HG03280 (cell line): ENCODE data around the gene TARS3.

ENCODE experiments used
- ATAC-seq: cut with Tn5 transposase; IDR thresholded peaks from one replicate; pipeline ENCODE4 v1.9.1; 2021; ENCODE audit warnings: mild to moderate bottlenecking, moderate library complexity; ENCODE audit not compliant: unreplicated experiment

The TARS3 gene

DNA sequence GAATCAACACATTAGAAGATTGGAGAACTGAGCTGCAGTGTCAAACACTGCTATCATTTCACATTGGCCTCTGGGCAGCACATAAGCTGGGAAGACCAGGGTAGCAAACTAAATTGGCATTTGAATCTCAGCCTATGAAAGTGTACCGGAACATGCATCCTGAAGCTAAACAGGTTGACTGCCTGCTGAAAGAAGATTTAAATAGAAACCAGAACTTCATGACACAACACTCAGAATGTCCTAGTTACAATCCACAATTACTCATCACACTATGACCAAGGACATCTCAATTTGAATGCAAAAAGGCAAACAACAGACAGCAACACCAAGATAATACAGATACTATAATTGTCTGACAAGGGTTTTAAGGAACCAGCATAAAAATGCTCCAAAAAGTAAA is 98.3 kb downstream of the TARS3 start:
- no peak for ATAC-seq

DNA sequence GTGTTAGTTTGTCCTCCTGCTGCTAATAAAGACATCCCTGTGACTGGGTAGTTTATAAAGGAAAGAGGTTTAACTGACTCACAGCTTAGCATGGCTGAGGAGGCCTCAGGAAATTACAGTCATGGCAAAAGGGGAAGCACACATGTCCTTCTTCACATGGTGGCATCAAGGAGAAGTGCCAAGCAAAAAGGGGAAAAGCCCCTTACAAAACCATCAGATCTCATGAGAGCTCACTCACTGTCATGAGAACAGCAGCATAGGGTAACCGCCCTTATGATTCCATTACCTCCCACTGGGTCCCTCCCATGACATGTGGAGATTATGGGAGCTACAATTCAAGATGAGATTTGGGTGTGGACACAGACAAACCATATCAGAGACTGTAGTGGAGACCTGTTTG is 99.1 kb downstream of the TARS3 start:
- no peak for ATAC-seq

DNA sequence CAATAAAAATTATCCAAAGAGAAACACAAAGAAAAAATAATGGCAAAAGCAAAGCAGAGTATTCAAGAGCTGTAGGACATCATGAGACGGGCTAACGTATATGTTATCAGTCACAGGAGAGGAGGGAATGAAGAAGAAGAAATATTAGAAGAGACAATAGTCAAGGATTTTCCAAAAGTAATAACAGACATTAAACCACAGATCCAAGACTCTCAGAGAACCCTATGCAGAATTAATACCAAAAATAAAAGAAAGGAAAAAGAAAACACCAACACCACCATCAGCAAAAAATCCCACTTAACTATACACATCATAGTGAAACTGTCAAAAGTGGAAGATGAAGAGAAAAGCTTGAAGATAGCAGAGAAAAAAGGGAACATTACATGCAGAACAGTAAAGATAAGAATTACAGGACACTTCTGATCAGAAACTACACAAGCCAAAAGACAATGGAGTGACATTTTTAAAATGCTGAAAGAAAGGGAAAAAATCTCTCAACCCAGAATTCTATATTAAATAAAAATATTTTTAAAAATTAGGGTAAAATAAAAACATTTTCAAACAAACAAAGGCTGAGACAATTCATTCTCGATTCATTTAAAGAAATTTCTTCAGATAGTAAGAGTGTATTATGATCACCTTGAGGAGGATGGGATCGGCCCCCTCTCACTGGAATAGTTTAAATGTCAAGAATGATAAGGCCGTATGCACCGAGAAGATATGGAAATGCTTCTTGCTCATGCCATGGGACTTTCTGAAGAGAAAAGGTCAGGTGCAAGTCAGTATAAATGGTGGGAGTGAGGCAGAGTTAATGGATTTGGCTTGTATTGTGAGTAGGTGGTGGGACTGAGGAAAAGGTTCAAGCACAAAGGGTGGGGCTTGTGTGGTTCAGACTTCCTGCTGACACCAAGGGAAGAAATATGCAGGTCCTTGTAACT is 100.6 kb downstream of the TARS3 start:
- no peak for ATAC-seq

DNA sequence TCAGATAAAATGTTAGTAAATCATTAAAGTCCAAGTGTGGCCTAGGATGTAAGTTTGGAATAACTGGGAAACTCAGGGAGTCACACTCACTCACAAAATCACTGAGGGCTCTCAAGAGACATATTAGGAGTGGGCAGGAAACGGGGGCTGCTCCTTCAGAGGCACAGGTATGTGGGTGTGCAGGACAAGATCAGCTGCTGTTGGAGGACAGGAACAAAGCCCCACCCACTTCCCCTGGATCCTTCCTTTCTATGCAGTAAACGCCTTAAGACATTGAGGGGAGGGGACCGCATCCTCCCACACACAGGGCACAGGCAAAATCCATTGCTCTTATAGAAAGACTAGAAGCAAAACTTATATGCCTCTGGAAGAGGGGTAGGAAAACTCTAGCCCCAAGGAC is 102.3 kb downstream of the TARS3 start:
- no peak for ATAC-seq

DNA sequence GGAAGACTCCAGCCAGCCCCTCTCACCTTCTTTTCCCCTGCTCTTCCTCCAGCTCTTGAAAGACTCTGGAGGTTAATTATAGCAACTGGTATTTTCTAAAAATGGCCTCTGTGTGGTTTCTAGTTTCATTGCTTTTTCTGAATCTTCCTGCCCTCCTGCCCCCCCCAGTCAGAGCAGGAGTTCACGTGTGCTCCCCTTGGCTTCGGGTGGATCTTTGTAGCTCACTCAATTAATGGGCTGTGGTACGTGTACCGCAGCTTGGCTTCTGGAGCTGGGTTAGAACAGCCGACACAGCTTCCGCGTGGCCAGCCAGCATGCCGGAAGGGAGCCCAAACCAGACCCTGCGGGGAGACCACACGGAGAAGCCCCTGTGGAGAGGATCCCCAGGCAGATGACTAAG is 103.6 kb downstream of the TARS3 start:
- no peak for ATAC-seq

DNA sequence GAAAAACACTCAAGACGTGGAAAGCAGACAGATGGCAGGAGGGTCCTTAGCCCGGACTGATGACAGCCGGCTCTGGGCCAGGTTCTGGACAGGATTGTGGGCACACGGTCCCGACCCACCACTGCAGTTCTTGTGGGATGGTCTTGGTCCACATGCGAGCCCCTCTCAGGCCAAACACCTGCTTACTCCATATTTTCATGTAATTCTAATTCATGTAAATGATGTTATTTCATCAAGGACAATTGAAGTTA is 104.7 kb downstream of the TARS3 start:
- ATAC-seq = no peak

DNA sequence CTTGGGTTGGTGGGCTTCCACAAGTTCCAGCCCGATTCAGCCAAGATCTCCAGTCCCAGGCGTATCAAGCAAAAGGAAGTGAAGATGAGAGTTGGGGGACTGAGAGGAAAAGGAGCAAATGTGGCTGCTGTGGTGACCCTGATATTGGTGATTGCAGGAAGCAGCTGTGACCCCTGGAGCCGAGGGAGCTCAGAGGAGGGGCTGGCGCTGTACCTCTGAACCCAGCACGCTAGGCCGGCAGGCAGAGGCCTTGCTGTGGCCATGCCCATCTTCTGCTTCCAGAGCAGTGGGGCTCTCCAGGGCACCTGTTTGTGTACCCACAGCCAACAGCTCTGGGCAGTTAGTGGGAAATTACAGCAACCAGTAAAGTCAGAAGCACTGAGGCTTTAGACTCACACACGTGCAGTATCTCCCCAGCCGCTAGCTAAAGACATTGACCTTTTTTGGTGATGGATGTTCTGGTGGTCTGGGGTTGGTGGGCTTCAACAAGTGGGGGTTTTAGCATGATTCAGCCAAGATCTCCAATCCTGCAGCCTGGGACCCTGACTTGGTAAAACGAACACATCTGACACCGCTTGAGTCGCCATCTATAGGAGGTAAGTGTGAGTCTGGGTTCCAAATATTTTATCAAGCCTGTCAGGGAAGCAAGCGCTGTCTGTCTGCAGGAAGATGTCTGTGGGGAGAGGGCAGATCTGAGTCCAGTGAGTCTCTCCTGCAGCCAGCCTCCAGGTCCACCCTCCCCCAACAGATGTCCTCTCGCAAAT is 105.2 kb downstream of the TARS3 start:
- ATAC-seq = no peak

DNA sequence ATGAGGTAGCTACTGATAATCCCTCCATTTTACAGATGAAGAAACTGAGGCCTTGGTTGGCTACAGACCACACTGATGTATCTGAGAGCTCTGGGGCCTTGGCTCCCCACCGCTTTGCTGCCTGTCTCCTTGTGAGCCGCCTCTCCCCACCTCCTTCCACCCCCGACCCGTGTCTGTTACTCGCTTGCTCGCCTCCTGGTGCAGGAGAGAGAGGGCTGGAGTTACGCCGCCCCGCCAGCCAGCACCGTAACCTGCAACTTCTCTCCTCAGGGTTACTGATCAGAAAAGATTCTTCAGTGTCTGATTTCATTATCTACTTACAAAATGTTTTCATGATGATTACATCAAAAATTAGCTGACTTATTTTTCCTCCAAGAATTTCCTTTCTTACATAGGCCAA is 106.2 kb downstream of the TARS3 start:
- no peak for ATAC-seq

DNA sequence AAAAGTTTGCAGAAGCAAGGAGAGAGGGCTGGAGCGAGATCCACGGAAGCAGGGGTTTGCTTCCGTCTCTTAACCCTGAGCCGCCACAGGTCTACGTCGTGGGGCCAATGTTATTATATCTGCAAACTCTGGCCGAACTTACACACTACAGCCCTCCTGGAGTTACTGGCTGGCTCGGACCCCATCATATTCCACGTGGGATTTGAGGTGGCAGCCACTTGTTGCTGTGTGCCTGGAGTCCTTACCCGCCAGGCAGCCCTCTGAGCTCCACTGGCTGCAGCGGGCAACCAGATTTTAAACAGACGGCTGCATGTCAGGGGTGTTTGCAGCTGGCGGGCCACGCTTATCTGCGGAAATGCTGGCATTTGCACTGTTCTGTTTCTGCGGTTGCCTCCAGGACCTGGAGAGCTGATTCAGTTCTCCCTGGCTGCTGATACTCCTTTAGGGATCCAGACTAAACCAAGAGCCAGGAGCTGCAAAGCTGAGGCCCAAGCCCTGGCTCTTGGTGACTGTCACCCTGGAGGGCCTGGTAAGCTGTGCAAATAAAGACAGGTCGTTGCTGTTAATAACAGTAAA is 106.8 kb downstream of the TARS3 start:
- ATAC-seq = no peak

DNA sequence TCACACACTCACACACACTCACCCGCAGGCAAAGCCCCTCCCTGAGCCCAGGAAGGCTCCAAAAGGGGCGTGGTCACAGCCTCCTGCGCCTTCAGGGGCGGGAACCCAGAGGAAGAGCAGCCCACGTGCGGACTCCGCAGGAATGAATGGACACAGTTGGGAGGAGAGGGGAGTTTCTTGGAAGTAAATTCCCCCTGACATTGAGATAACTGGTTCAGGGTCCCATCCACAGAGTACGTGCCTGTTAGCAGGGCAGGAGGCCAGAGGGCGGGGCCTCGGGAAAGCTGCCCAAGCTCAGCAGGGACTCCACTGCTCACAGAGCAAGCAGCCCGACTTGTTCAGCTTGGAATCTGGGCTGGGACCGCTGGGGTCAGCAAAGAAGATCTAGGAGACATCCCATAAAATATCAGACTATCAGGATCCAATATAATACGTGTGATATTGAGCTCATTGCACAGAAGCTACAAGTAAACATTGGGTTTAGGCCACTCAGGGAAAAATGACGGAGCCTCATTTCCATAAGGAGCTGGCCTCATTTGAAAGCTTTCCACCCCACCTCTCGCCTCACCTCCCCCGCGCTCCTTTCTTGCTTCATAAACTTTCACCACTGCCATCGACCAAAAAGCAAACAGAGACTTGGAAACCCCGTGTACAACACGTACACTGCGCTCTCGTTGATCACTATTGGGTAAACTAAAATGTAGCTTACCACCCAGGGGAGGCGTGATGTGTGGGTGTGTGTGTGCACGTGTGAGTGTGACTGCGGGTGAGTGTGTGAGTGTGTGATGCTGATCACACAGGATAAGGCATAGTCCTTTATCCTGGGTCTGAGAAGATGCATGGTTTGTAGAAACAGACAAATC is 108.1 kb downstream of the TARS3 start:
- no peak for ATAC-seq

DNA sequence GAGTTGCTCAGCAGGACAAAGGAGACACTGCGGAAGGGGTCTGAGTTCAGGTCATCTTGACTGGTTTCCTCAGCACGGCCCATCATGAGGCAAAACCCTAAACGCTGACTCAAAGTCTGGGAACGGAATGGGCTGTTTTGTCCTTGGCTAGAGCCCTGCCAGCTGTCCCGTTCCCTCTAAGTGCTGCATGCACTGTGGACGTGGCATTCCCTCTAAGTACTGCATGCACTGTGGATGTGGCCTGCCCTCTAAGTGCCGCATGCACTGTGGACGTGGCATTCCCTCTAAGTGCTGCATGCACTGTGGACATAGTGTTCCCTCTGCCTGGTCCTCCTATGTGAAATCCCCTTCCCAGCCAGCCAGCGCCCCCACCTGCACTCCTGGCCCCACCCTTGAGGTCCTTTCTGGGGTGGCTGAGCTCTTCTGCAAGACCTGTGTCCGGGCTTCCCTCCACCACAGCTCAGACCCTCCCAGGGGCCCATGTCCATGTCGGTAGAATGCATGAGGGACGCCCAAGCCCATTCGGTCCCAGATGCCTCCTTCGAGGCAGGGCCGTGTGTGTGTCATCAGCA is 108.8 kb downstream of the TARS3 start:
- ATAC-seq = no peak

DNA sequence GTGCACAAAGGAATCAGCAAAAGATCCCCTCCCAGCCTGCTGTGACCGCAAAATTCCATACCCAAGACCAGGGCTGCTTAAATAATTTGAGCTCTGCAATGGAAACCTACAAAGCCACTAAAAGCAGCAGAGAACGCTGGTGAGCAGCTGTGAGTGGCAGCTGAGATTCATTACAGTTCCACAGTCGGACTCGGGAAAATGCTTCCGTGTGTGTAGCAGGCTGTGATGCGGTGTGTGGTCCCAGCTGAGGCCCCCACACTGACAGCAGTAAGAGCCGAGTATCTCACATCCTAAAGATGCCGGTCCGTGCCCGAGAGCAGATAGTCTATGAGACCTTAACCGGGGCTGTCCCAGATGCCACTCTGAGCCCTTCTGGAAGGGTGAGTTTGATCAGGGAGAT is 109.5 kb downstream of the TARS3 start:
- ATAC-seq = no peak

DNA sequence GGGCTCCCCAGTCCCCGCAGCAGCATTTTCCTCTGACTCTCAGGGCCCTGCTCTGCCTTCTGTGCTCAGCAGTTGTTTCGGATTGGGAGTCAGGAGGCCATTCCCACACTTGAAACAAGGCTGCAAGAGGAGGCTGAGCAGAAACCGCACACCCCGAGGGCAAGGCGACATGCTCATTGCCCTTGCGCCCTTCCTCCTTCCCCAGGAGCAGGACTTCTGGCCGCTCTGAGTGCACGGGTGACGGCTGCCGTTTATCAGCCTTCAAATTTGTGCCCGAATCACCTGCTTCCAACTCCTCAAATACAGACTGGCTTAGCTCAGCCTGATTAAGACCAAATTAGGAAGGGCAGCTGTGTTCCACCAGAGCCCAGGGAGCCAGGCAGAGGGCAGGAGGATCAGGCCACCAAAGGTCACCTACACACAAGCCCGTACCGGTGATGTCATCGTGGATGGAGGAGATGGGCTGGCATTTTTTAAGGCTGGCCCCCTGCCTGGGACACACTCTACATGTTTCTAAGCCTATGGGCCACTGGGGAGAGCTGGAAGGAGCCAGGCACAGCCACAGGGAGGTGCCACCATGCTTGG is 110.2 kb downstream of the TARS3 start:
- ATAC-seq = no peak

DNA sequence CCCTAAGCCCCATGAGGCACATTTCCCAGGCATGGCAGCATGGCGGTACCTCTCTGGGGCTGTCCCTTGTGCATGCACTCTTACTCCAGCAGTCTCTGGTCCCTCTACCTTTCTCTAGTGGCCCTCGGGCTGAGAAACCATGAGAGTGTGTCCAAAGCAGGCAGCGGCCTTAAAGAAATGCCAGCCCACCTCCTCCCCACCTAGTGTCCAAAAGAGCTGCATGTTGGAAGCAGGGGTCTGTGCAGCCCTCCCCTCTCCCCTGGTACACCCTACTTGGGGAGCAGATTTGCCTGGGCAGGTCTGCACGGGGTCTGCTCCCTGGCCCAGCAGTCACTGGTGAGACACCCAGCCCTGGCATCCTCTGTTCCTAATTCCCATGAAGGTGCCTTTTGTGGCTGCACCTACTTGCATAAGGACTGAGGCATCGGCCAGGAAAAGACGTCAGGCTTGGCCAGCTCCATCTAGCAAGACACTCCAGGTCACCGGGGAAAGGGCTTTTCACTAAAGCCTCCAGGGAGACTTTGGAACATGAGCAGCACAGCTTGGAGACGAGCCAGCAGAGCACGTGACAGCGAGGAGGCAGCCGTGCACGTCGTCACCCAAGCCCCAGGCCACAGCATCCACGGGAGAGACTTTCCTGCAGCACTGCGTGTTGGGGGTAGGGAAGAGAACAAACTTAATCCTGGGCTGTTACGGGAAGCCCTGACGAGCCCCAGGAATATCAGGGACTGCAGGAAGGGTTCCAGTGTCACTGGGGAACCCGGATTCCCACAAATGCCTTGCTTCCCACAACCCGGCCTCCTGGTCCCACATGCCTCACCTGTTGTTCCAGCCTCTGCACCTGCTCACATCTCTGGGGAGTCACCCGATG is 110.9 kb downstream of the TARS3 start:
- ATAC-seq = no peak

DNA sequence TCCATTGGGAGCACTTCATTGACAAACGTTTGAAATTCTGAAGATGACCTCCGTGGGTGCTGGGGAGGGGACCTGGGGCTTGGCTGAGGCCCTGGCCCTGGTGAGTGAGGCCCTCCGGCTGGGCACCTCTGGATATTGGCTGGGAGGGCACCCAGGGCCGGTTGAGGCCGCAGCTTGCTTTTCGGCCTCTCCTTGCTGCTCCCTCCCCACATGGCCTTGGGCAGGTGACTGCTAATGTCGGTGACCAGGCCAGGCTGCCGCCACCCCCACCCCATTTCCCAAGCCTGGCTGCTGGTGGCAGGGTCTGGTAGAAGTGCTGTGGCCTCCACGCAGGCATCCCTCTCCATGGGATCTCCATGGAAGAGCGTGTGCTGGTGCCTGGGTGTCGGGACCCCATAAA is 111.6 kb downstream of the TARS3 start:
- ATAC-seq = no peak

DNA sequence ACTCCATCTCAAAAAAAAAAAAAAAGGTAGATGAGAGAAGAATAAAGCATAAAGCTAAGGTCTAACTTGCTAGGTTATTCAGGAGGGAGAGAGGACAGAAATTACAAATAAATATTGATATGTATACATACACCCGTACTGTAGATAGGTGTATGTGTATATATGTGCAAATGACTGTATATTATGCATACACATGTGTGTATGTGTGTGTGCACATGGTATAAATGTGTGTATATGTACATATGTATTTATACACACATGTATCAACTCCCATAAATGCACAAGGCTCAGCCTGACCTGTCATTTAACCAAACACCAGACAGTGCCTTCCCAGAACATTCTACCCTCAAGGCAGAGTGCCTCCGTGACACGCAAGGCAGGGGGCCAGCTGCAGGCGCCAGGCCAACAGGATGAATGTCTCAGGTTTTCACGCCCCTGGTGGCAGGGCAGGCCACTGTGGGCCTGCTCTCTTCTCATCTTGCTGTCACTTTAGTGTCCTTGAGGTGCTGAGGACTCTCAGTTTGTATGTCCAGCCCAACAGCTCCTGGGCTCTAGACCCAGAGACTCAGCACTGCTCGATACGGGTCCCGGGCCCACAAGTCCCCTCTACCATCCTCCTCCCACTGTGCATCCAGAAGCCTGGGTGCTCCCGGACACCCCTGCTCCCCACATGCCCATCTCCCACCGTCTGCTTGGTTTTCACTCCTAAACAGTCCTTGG is 112.5 kb downstream of the TARS3 start:
- ATAC-seq = no peak

DNA sequence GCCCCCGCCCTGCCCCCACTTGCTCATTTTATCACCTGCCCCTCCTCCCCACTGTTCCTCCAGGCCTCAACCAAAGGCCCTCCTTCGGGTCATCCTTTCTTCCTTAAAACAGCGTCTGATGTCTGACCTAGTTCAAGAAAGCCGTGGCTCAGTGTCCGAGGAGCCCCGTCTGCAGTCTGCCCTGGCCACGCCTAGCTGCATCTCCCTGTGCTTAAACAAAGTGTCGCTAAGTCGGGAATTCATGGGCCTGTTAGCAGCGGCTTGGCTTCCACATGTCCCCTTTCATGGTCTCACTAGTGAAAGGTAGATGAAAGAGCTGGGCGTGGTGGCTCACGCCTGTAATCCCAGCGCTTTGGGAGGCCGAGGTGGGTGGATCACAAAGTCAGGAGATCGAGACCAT is 113.3 kb downstream of the TARS3 start:
- no peak for ATAC-seq

DNA sequence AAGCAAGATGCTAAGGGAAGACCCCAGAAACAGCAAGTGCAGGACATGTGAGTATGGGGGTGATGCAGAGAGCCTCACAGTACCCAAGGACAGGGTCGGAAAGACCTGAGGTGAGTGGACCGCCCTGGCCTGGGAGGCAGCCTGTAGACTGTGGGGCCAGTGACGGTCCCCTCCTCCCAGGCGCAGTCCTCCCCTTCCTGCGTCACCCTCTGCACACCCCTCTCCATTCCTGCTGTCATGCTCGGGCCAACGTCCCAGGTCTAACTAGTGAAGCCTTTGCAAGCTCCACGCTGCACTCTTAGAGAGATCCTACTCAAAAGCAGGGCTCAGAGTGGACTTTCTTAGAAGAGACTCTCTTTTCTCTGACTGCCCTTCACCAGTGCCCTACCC is 113.7 kb downstream of the TARS3 start:
- no peak for ATAC-seq
